ENCODE results near the gene SLC29A1. TPM values are rescaled to one million over a fixed set of nuclear protein-coding genes. Genes with fewer than 3 reads are reported as not detected.

SLC29A1 gene
- total RNA-seq, 4 donors from 2014 or later: 61.7 to 317 (median 87.0) TPM

DNA sequence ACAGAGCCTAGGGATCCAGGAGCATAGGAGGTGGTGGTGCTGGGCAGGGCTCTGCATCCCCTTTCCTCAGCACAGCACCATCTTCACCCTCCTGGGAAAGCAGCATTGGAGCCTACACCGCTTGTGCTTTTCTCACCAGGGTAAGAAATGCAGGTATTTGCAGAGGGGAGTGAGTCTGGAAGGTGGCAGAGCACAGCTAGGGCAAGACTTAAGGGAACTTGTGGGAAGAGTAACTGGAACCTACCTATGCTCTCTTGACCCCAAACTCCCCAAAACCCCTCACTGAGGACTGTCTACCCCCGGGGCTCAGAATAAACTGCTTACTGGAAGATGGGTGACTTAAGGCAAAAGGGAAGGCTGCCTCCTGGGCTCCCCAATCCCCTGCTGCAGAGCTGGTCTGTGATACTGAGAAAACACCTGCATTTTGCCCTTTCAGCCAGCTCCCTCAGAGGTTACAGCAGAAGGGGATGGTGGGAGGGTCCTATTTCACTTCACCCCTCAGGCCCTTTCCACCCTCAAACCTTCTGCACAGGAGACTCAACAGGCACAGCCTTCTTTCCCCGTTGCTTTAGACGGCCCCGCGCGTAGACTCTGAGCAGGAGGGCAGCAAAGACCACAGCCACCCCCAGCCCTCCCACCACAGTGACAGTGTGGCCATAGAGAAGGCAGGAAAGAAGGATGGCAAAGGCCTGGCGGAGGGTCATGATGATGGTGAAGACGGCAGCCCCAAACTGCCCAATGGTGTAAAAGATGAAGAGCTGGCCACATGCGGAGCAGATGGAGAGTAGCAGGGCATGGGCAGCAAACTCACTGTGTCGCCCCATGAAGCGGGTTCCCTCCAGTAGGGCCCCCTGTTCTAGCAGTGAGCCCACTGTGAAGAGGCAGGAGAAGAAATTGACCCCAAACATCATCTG lies 31.1 kb downstream of the SLC29A1 start:
- TF ChIP-seq, protein P1, sequence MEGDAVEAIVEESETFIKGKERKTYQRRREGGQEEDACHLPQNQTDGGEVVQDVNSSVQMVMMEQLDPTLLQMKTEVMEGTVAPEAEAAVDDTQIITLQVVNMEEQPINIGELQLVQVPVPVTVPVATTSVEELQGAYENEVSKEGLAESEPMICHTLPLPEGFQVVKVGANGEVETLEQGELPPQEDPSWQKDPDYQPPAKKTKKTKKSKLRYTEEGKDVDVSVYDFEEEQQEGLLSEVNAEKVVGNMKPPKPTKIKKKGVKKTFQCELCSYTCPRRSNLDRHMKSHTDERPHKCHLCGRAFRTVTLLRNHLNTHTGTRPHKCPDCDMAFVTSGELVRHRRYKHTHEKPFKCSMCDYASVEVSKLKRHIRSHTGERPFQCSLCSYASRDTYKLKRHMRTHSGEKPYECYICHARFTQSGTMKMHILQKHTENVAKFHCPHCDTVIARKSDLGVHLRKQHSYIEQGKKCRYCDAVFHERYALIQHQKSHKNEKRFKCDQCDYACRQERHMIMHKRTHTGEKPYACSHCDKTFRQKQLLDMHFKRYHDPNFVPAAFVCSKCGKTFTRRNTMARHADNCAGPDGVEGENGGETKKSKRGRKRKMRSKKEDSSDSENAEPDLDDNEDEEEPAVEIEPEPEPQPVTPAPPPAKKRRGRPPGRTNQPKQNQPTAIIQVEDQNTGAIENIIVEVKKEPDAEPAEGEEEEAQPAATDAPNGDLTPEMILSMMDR (IDR thresholded peaks at IDR 0.05): no peak
- no peak for ATAC-seq (ENCODE audit: low FRiP score)
- no peak for DNase-seq (ENCODE audit: low spot score)

DNA sequence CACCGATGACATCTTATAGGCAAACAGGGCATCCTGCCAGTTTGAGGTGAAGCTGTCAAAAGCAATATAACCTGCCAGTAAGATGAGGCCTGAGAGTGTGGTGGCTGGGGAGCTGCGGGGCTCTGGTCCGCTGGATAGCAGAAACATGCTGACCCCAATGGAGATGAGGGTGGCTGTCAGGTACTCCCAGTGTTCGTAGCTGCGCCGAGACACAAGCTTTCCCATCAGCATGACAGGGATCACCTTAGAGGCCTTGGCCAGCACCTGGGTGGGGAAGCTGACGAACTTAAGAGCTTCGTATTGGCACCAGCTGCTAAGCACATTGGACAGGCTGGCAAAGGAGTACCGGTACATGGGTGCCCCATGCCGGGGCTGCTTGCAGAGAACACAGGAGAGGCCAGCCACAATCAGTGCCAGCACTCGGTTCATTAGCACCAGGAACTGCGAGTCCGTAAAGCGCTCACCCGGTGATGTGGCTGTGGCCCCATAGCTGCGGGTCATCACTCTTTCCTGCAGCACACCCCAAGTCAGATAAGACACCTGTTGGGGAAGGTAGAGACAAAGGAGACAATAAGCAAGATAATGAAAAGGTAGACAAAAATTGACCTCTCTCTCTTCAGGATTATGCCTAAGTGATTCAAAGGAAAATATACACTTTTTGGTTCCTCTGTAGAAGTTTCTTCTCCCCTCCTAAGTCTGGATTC lies 31.9 kb downstream of the SLC29A1 start:
- TF ChIP-seq, protein P1 (IDR thresholded peaks at IDR 0.05): no peak
- ATAC-seq (ENCODE audit: low FRiP score) (no peak), DNase-seq (ENCODE audit: low spot score) (no peak)

DNA sequence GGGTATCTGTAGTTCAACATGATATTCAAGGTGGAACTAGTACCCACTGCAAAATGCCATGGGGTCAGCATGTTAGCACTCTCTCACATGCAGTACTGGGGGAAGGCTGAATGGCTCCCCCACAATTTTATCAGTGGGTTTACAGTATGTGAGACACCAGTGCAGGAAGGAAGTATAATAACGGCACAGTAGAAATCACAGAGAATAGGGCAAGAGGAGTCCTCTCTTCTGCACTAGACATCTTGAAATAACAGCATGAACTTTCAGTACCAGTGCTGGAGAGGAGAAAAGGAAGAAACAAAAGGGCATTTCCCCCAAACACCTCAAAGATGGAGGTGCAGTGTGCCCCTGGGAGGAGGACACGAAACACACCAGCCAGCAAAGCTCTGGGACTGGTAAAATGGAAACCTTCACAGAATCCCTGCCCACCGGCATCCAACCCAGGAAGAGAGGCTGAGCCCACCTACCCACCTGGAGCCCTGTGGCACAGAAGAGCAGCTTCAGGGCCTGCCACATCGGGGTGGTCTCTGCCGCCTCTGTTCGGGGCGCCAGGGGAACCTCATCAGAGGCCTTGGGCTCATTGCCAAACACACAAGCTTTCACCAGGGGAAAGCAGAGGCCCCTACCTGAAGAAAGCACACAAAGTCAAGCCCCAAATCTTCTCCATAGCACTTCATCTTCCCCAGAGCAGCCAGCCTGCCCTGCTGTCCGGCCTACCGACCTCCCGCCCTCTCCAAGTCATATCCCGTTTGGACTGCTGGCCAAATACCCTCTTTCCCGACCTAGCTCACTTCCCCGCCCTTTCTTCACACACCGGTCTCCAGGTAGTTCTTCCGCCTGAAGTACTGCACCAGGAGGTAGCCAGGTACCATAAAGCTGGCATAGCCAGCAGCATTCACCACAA lies 32.7 kb downstream of the SLC29A1 start:
- DNase-seq (ENCODE audit: low spot score) (no peak), ATAC-seq (ENCODE audit: low FRiP score) (no peak)
- TF ChIP-seq, protein P1 (IDR thresholded peaks at IDR 0.05): no peak

DNA sequence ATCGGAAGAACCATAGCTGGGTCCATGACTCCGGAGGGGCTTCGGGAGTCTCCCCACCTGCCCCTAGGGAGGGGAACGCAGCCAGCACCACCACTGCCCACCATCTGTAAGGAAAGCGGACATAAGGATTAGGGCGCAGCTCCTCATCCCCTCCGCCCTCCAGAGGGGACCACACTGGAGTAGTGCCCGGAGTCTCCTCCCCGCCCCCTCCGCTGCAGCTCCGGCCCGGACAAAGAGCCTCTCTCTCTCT lies 33.3 kb downstream of the SLC29A1 start:
- no peak for DNase-seq (ENCODE audit: low spot score)
- ATAC-seq (ENCODE audit: low FRiP score): peak; percentile 41
- TF ChIP-seq, protein P1 (IDR thresholded peaks at IDR 0.05): no peak

DNA sequence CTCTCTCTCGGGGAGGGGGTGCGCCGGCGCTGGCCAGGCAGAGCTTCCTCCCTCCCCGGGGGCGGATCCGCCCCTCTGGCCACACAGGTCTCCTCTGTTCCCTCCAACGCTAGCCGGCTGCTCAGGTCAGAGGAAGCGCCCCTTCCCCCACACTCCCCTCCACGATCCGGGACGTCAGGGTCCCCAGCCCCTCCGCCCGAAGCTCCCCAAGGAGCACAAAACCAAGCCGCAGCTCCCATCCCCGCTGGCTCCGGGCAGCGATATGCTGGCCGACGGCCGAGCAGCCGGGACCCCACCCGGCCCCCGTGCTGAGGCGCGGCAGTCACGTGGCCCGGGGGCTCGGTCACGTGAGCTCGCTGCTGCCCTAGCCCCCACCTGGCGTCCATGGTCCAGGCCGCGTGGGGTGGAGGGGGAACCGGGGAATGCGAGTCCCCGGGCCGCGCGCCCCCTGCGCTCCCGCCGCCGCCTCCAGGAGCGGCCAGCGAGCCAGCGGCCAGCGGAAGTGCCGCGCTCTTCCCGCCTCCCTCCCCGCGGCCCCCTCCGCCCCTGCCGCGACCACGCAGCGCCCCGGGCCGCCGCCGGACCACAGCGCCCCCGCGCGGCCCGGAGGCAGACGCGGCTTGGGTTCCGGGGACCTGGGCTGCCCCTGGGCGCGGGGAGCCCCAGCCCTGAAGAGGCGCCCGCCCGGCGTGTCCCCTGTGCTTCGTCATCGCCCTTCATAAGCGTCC lies 33.8 kb downstream of the SLC29A1 start, which contains the start of gene SLC35B2:
Gene SLC35B2, minus strand, starts transcription at position 504 of the 728 bp plus-strand sequence. Its CDS starts 118 bp downstream, at position 386.
- ATAC-seq (ENCODE audit: low FRiP score) (peak; percentile 73), DNase-seq (ENCODE audit: low spot score) (no peak)
- TF ChIP-seq, protein P1 (IDR thresholded peaks at IDR 0.05): peak in 1 of 3 donors; percentile 51

DNA sequence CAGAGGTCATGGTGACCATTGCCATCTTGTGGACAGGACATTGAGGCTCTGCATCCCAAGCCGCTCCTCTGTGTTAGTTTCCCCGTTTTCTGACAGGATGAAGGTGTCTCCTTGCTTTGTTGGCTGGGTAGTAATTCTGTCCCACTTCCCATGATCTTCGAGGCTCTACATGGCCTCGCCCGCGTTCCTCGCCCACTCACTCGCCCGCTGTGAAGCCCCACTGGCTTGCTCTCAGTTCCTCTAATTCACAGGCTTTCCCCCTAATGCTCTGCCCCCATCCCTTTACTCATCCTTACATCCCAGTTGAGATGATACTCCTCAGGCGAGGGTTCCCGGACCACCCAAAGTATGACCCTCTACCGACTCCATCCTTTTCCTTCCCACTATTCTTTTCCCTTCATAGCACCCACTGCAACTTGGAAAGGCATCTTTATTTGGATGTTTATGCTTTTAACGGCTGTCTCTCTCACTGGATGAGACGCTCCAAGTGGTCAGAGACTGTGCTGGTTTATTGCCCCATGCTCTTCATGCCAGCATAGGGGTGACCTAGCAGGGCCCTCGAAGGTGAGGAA lies 34.4 kb downstream of the SLC29A1 start:
- DNase-seq (ENCODE audit: low spot score) (no peak), ATAC-seq (ENCODE audit: low FRiP score) (no peak)
- TF ChIP-seq, protein P1 (IDR thresholded peaks at IDR 0.05): no peak

Measured in omental fat pad (tissue), 4 donors.